ENCODE data around the gene SLC25A42.

- TF ChIP-seq PBX3 (IDR thresholded peaks at IDR 0.05) (no peak), CTCF (IDR thresholded peaks at IDR 0.05) (no peak), CHD2 (IDR thresholded peaks at IDR 0.05; ENCODE audit: low read length, partially characterized antibody) (no peak), POLR2A (IDR thresholded peaks at IDR 0.05; ENCODE audit: low read length) (no peak), RCOR1 (IDR thresholded peaks at IDR 0.05; ENCODE audit: low read depth, low read length) (no peak), MAZ (IDR thresholded peaks at IDR 0.05; ENCODE audit: borderline replicate concordance, low read depth, low read length) (no peak), NFE2L2 (conservative IDR thresholded peaks at IDR 0.05; ENCODE audit: low read length) (no peak), POLR2AphosphoS2 (conservative IDR thresholded peaks at IDR 0.05; ENCODE audit: low read length) (no peak), EP300 (IDR thresholded peaks at IDR 0.05) (no peak), MAFK (IDR thresholded peaks at IDR 0.05; ENCODE audit: partially characterized antibody) (no peak), RAD21 (conservative IDR thresholded peaks at IDR 0.05 in 1 of 2, IDR thresholded peaks at IDR 0.05 in 1 of 2) (no peak), RFX5 (IDR thresholded peaks at IDR 0.05) (no peak), SREBF2 (IDR thresholded peaks at IDR 0.05) (no peak)
Observed at GRCh38 chr19:19074196-19074882, 10.5 kb downstream of the SLC25A42 start.
